NCI-H460 (cell line): ENCODE results near the gene NDUFB11. TPM values are rescaled to one million over a fixed set of nuclear protein-coding genes. Genes with fewer than 3 reads are reported as not detected.
A peak's percentile ranks its signal among the peaks of the same experiment; 100 is the strongest.

ENCODE experiments used
- DNase-seq: peaks from one replicate; pipeline ENCODE4 v3.0.0-alpha.2; 2016; ENCODE audit warnings: low read depth; ENCODE audit errors: extremely low read depth
- polyA plus RNA-seq: library from polyadenylated mRNA; depleted of rRNA; stranded (reverse); fragments of >200 nt; gene quantifications from 2 replicates; pipeline ENCODE4 v1.2.3, GENCODE V29; 2014; cell fraction: nucleus; rRNA removed
- total RNA-seq: library from RNA; depleted of rRNA; stranded (reverse); fragments of >200 nt; shearing (Covaris generic); gene quantifications from 2 replicates; pipeline ENCODE4 v1.2.3, GENCODE V29; 2014; rRNA removed

The NDUFB11 gene
- 154 and 182 TPM in 2 replicates for total RNA-seq
- 73.8 and 118 TPM in 2 replicates for polyA plus RNA-seq

- peak; percentile 94 for DNase-seq
These were observed at the start of gene NDUFB11, which contains the start of gene RBM10 for GRCh38 chrX:47144626-47145394. Gene NDUFB11 (minus strand): TSS chrX:47144702. CDS start chrX:47144679, 23 bp downstream. Gene RBM10 (plus strand): TSS chrX:47145221. CDS start chrX:47147482, 2,261 bp downstream.

GRCh38 chrX:47193475-47194193, 49.1 kb upstream of the NDUFB11 start, which contains the start of gene UBA1:
Gene UBA1 (plus strand): TSS chrX:47193829. CDS start chrX:47198803, 4,974 bp downstream.
- peak; percentile 97 for DNase-seq

GRCh38 chrX:47191806-47192401, 47.4 kb upstream of the NDUFB11 start:
- DNase-seq = no peak

GRCh38 chrX:47191331-47191730, 46.8 kb upstream of the NDUFB11 start:
- no peak for DNase-seq

GRCh38 chrX:47190445-47191269, 46.2 kb upstream of the NDUFB11 start:
- DNase-seq = peak; percentile 92

- DNase-seq = no peak
These were observed 45.4 kb upstream of the NDUFB11 start for GRCh38 chrX:47189906-47190305.

GRCh38 chrX:47187106-47187677, 42.7 kb upstream of the NDUFB11 start:
- no peak for DNase-seq

- DNase-seq = no peak
These were observed 41.7 kb upstream of the NDUFB11 start for GRCh38 chrX:47186096-47186740.

GRCh38 chrX:47185241-47185640, 40.7 kb upstream of the NDUFB11 start:
- DNase-seq = no peak

GRCh38 chrX:47184486-47184885, 40.0 kb upstream of the NDUFB11 start:
- DNase-seq = no peak

GRCh38 chrX:47182106-47182700, 37.7 kb upstream of the NDUFB11 start:
- DNase-seq = no peak

- DNase-seq = no peak
These were observed 36.8 kb upstream of the NDUFB11 start for GRCh38 chrX:47181301-47181700.

GRCh38 chrX:47180346-47180745, 35.8 kb upstream of the NDUFB11 start:
- DNase-seq = no peak

GRCh38 chrX:47179928-47180255, 35.4 kb upstream of the NDUFB11 start:
- no peak for DNase-seq

GRCh38 chrX:47179221-47179927, 34.9 kb upstream of the NDUFB11 start:
- no peak for DNase-seq

- no peak for DNase-seq
These were observed 33.8 kb upstream of the NDUFB11 start for GRCh38 chrX:47178337-47178736.

GRCh38 chrX:47177079-47177478, 32.6 kb upstream of the NDUFB11 start:
- no peak for DNase-seq

- no peak for DNase-seq
These were observed 31.7 kb upstream of the NDUFB11 start for GRCh38 chrX:47176101-47176740.
